ENCODE measurements around the gene SPRR2F. TPM values are rescaled to one million over a fixed set of nuclear protein-coding genes. Genes with fewer than 3 reads are reported as not detected.

Gene SPRR2F
- total RNA-seq, 1 donor from 2014 or later, result not detected

- Histone ChIP-seq H3K4me1 (no peaks in the 10 kb centered on the region), H3K9me3 (replicated peaks) (peaks cover 1% of the 10 kb centered on the region), H3K36me3 (no peaks in the 10 kb centered on the region), H3K27me3 (ENCODE audit: low read depth) (no peaks in the 10 kb centered on the region), H3K27ac (replicated peaks) (no peak overlapping the region), H3K4me3 (no peak overlapping the region)
- DNase-seq, result no peak
- TF ChIP-seq CTCF (IDR thresholded peaks at IDR 0.05; ENCODE audit: borderline replicate concordance), result no peak
- intact Hi-C loops (cut with micrococcal nuclease), result no loop called here
These were observed 13.8 kb downstream of the SPRR2F start for GRCh38 chr1:153099461-153100045.

- no peak for TF ChIP-seq CTCF (IDR thresholded peaks at IDR 0.05; ENCODE audit: borderline replicate concordance)
- Histone ChIP-seq H3K36me3 (no peaks in the 10 kb centered on the region), H3K27me3 (ENCODE audit: low read depth) (no peaks in the 10 kb centered on the region), H3K9me3 (replicated peaks) (no peaks in the 10 kb centered on the region), H3K27ac (replicated peaks) (no peak overlapping the region), H3K4me1 (no peaks in the 10 kb centered on the region), H3K4me3 (no peak overlapping the region)
- intact Hi-C loops (cut with micrococcal nuclease), result no loop called here
- no peak for DNase-seq
These were observed 17.6 kb downstream of the SPRR2F start for GRCh38 chr1:153095764-153096163.

DNA sequence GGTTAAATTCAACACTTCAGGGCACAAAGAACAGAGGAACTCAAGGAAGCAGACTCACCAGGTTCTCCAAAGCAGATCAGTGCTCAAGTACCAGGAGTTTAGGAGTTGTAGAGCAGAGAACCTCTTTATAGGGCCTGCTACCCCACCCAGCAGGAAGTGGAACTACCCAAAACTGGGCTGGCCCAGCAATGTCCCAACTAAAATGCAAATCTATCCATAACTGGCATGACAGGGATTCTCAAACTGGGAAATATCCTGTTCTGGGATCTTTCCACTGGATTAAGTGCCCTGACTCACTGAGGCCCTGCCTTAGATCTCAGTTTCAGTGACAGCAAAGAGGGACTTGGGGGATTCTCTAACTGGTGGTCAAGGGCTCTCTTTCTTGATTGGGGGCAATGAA, 18.9 kb downstream of the SPRR2F start, which contains the start of gene SPRR2E:
Gene SPRR2E (minus strand): TSS at position 101 of the 400 bp plus-strand sequence. CDS start 775 bp downstream, outside the sequence.
- DNase-seq, result no peak
- no peaks in the 10 kb centered on the region for H3K4me1 ChIP-seq
- H3K9me3 ChIP-seq (replicated peaks), result peaks cover 5% of the 10 kb centered on the region
- H3K27me3 ChIP-seq (ENCODE audit: low read depth), result no peaks in the 10 kb centered on the region
- H3K4me3 ChIP-seq, result no peak within 1 kb of the TSS
- TF ChIP-seq CTCF (IDR thresholded peaks at IDR 0.05; ENCODE audit: borderline replicate concordance), result no peak
- H3K36me3 ChIP-seq, result no peaks in the 10 kb centered on the region
- intact Hi-C loops (cut with micrococcal nuclease), result no loop called here
- no peak within 1 kb of the TSS for H3K27ac ChIP-seq (replicated peaks)

- no peaks in the 10 kb centered on the region for H3K27me3 ChIP-seq (ENCODE audit: low read depth)
- no peak overlapping the region for H3K4me3 ChIP-seq
- no peak for TF ChIP-seq CTCF (IDR thresholded peaks at IDR 0.05; ENCODE audit: borderline replicate concordance)
- H3K9me3 ChIP-seq (replicated peaks), result peaks cover 14% of the 10 kb centered on the region
- intact Hi-C loops (cut with micrococcal nuclease), result no loop called here
- H3K4me1 ChIP-seq, result no peaks in the 10 kb centered on the region
- no peaks in the 10 kb centered on the region for H3K36me3 ChIP-seq
- H3K27ac ChIP-seq (replicated peaks), result no peak overlapping the region
- DNase-seq, result no peak
These were observed 25.7 kb downstream of the SPRR2F start for GRCh38 chr1:153087652-153088051.

- no peak overlapping the region for H3K4me3 ChIP-seq
These were observed 31.6 kb downstream of the SPRR2F start for GRCh38 chr1:153081736-153082135.

More at GRCh38 chr1:153081736-153082135, 31.6 kb downstream of the SPRR2F start:
- DNase-seq, result no peak
- intact Hi-C loops (cut with micrococcal nuclease), result no loop called here
- Histone ChIP-seq H3K36me3 (no peaks in the 10 kb centered on the region), H3K4me1 (no peaks in the 10 kb centered on the region), H3K27me3 (ENCODE audit: low read depth) (no peaks in the 10 kb centered on the region), H3K27ac (replicated peaks) (no peak overlapping the region), H3K9me3 (replicated peaks) (peaks cover 34% of the 10 kb centered on the region)
- TF ChIP-seq CTCF (IDR thresholded peaks at IDR 0.05; ENCODE audit: borderline replicate concordance), result no peak
